Mucosa of descending colon (tissue), 3 donors: Measurements from ENCODE around the gene AP1S3. TPM values are rescaled to one million over a fixed set of nuclear protein-coding genes. Genes with fewer than 3 reads are reported as not detected.

ENCODE experiments used
- ATAC-seq: fragments of 200-7000 bp; cut with Tn5 transposase; one replicate; pipeline ENCODE4 v1.9.1; 2020; ENCODE audit warnings: mild to moderate bottlenecking, moderate library complexity
- DNase-seq, 3 donors: peaks; one replicate each; pipeline ENCODE4 v3.0.0-alpha.2; 2020
- H3K36me3 ChIP-seq: fragments of 200-600 bp; one replicate; pipeline ENCODE4 v1.8.0; 2021; ENCODE audit warnings: low read depth, mild to moderate bottlenecking
- H3K4me1 ChIP-seq: fragments of 200-600 bp; one replicate; pipeline ENCODE4 v1.8.0; 2021; ENCODE audit warnings: low read depth, mild to moderate bottlenecking
- H3K4me3 ChIP-seq: fragments of 200-600 bp; one replicate; pipeline ENCODE4 v1.8.0; 2021; ENCODE audit warnings: mild to moderate bottlenecking
- H3K9me3 ChIP-seq: fragments of 200-600 bp; one replicate; pipeline ENCODE4 v1.8.0; 2021; ENCODE audit warnings: mild to moderate bottlenecking
- intact Hi-C, 2 donors: fragments of 100-400 bp; cut with DNase I in 1 of 2; cut with micrococcal nuclease in 1 of 2; formaldehyde crosslinking; loops; one replicate each; pipeline versions ENCODE4 v1.11.0 to v1.11.1; 2022; cut with DNase I, micrococcal nuclease
- total RNA-seq, 3 donors: library from RNA; stranded (reverse); fragmentation: NEBNext Ultra II Directional in 2 of 3; extraction: Animal tissue kit (Norgen Biotek cat#: 25700) in 2 of 3; gene quantifications; one replicate each; pipeline versions ENCODE4 v1.2.1 to v1.2.4, GENCODE V29; 2021 to 2023
- TF ChIP-seq, protein P1 (sequence below): fragments of 200-600 bp; IDR thresholded peaks from one replicate; pipeline ENCODE4 v1.8.0; 2022; ENCODE audit warnings: antibody characterized with exemption, mild to moderate bottlenecking
- donor health status: DM: no; HTN: no; CAD: no; lungs with moderate emphysema.
- donor health status: DM: no; HTN: no; CAD: no.
- donor health status: DM: no; HTN: yes; CAD: no.

Gene AP1S3
- total RNA-seq, 3 donors from 2014 or later, result 3.5 to 8.6 (median 5.0) TPM

DNA sequence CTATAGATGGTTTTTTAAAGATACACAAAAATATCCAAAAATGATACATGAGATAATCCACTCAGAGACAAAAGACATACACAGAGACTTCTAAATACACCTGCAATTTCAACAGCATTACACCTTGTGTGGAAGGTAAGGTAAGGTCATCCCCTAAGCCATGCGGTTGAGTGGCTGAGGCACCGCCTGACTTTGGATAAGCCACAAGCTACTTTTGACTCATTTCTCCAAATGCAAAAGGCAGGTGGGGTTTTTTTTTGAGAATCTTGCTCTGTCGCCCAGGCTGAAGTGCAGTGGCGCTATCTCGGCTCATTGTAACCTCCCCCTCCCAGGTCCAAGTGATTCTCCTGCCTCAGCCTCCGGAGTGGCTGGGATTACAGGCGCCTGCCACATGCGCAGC is 13.1 kb downstream of the AP1S3 start:
- H3K4me1 ChIP-seq, result no peaks in the 10 kb centered on the region
- TF ChIP-seq, protein P1, sequence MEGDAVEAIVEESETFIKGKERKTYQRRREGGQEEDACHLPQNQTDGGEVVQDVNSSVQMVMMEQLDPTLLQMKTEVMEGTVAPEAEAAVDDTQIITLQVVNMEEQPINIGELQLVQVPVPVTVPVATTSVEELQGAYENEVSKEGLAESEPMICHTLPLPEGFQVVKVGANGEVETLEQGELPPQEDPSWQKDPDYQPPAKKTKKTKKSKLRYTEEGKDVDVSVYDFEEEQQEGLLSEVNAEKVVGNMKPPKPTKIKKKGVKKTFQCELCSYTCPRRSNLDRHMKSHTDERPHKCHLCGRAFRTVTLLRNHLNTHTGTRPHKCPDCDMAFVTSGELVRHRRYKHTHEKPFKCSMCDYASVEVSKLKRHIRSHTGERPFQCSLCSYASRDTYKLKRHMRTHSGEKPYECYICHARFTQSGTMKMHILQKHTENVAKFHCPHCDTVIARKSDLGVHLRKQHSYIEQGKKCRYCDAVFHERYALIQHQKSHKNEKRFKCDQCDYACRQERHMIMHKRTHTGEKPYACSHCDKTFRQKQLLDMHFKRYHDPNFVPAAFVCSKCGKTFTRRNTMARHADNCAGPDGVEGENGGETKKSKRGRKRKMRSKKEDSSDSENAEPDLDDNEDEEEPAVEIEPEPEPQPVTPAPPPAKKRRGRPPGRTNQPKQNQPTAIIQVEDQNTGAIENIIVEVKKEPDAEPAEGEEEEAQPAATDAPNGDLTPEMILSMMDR, result no peak
- no peak for DNase-seq
- intact Hi-C loops, result no loop called here
- H3K4me3 ChIP-seq, result no peak overlapping the region
- H3K36me3 ChIP-seq, result no peaks in the 10 kb centered on the region
- ATAC-seq, result no peak
- no peaks in the 10 kb centered on the region for H3K9me3 ChIP-seq

DNA sequence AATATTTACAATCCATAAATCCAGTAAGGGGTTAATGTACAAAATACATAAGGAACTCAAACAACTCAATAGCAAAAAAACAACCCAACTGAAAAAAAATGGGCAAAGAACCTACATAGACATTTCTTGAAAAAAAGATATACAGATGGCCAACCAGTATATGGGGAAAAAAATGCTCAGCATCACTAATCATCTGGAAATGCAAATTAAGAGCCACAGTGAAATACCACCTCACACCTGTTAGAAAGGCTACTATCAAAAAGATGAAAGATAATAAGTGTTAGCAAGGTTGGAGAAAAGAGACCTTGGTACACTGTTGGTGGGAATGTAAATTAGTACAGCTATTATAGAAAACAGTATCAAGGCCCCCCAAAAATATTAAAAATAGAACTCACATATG is 14.6 kb downstream of the AP1S3 start:
- no peaks in the 10 kb centered on the region for H3K4me1 ChIP-seq
- no peaks in the 10 kb centered on the region for H3K36me3 ChIP-seq
- no peak for DNase-seq
- no peak for ATAC-seq
- H3K4me3 ChIP-seq, result no peak overlapping the region
- H3K9me3 ChIP-seq, result no peaks in the 10 kb centered on the region
- intact Hi-C loops, result no loop called here
- TF ChIP-seq, protein P1, result no peak

DNA sequence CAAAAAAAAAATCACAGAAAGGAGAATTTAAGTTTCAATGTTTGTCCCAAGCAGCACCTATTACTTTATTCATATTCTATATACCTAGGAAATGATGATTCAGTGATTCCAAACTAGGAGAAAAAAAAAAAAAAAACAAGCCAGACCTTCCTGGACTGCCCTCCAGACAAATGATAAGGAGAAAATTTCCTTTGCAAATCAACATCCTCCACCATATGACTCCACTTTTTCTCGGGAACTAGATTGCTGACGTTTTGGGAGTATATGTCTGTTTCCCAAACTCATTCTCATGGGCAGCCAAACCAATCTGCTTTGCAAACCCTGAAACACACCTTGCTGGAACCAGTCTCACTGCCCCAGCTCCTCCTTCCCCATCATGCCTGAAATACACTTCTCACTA is 16.8 kb downstream of the AP1S3 start:
- Histone ChIP-seq H3K9me3 (no peaks in the 10 kb centered on the region), H3K36me3 (no peaks in the 10 kb centered on the region), H3K4me3 (no peak overlapping the region), H3K4me1 (no peaks in the 10 kb centered on the region)
- TF ChIP-seq, protein P1, result no peak
- DNase-seq, result no peak
- intact Hi-C loops, result no loop called here
- ATAC-seq, result no peak

DNA sequence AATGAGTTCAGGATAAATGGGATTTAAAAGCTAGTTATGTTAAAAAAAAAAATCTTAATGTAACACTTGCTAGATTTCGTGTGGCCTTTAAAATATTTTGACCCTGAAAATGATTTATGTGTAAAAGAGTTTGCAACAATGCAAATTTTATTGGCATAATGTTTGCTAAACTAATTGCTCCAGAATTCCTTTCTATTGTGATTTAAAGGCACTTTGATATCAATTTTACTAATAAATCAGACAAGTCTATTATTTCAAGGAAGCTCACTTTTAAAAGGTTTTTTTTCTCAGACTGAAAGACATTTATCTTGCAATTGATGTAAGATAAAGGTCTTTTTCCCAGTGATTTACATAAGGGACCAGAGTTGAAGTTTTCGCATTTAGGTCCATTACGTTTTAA is 17.5 kb downstream of the AP1S3 start:
- TF ChIP-seq, protein P1, result no peak
- ATAC-seq (no peak), DNase-seq (no peak)
- Histone ChIP-seq H3K4me3 (no peak overlapping the region), H3K4me1 (no peaks in the 10 kb centered on the region), H3K36me3 (no peaks in the 10 kb centered on the region), H3K9me3 (no peaks in the 10 kb centered on the region)
- intact Hi-C loops, result no loop called here

DNA sequence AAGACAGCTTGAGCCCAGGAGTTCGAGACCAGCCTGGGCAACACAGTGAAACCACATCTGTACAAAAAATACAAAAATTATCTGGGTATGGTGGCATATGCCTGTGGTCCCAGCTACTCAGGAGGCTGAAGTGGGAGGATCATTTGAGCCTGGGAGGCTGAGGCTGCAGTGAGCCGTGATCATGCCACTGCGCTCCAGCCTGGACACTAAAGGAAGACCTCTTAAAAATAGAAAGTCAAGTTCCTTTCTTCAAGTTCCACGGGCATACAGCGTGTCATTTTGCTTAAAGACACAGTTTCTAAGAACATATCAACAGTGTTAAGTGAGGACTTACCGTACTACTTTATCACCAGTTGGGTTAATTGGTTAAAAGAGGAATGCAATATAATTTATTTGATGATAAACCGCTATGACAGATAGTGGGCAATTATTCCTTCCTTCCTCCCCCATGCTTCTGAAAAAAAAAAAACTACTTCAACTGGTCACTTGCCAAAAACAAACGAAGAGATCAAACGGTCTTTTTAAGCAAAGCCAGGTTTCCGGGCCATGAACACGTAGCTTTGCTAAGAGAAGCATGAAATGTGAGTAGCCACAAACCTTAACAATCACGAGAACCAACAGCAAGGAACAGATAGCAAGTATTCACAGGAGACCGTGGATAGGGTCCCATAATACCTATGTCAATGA is 21.4 kb downstream of the AP1S3 start:
- Histone ChIP-seq H3K4me1 (no peaks in the 10 kb centered on the region), H3K4me3 (no peak overlapping the region), H3K36me3 (no peaks in the 10 kb centered on the region), H3K9me3 (no peaks in the 10 kb centered on the region)
- TF ChIP-seq, protein P1, result no peak
- no peak for ATAC-seq
- DNase-seq, result no peak
- intact Hi-C loops, result no loop called here
